Vagina (tissue), 2 donors: ENCODE results near the gene CAB39.

Experiments
- CTCF ChIP-seq, 3 experiments: fragments of 450-650 bp in 2 of 3; fragments of 200-600 bp in 1 of 3; sonication (generic) in 1 of 3; IDR thresholded peaks; one replicate each; pipeline ENCODE4 v1.5.1; 2017 to 2019; ENCODE audit warnings: antibody characterized with exemption in 3 of 3, mild to moderate bottlenecking in 2 of 3, moderate library complexity in 2 of 3
- POLR2A ChIP-seq, 2 donors: fragments of 450-650 bp; IDR thresholded peaks; one replicate each; pipeline ENCODE4 v1.6.1; 2017; ENCODE audit warnings: antibody characterized with exemption in 2 of 2, mild to moderate bottlenecking in 2 of 2, moderate library complexity in 2 of 2
- POLR2AphosphoS5 ChIP-seq, 2 donors: sonication (generic); formaldehyde crosslinking; IDR thresholded peaks; one replicate each; pipeline ENCODE4 v1.9.0; 2017; ENCODE audit warnings: antibody characterized with exemption in 2 of 2, mild to moderate bottlenecking in 2 of 2, low read depth in 1 of 2; ENCODE audit not compliant: insufficient read depth in 1 of 2

DNA sequence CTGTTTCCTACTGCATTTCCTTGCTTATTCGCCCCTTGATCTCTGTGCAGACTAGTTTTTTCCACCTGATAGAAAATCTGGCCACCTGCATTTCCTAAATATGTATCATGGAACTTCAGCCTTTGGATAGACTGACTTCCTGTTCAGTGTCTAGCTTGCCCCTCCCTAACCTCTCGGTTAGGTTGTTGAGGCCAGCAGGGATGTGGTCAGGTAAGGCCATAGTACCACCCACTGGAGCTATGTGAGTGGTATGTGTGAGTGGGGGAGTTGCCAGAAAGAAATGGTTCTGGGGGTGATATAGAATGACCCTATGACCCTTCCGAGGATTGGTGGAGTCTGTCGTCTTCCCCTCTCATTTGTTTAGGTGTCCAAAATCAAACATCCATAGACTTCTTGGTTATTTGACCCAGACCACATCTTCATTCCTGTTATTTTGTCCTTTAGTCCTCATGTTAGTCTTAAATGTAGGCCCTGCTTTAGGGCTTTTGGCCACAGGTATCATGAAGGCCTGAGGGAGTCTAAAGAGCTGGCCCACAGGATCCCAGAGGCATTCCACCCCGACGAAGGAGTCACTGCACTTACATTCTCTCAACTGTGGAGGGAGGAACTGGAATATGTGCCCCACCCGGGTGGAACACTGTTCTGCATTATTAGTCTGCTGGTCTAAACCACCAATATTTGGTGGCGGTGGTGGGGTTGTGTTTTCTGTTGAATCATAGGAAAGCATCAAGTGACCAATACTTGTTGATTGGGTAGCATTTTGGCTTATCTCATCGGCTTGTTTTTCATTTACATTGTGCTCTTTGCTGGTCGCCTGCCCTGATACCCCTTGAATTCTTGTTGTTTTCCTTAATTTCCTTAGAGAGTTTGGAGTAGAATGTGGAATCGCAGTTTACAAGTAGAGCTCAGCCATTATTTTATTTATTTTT, 21.9 kb downstream of the CAB39 start:
- TF ChIP-seq CTCF (IDR thresholded peaks at IDR 0.05) (no peak), POLR2A (IDR thresholded peaks at IDR 0.05) (no peak), POLR2AphosphoS5 (IDR thresholded peaks at IDR 0.05; ENCODE audit: insufficient read depth in 1 of 2, low read depth in 1 of 2) (no peak)
